GM21717 (cell line): Measurements from ENCODE around the gene RETREG1.
"Not testable (repeated sequence)": the region's sequence is repeated elsewhere in the genome, so short reads cannot be mapped to it uniquely, and the experiment has no call there.

Source experiments
- ATAC-seq: cut with Tn5 transposase; IDR thresholded peaks from one replicate; pipeline ENCODE4 v1.9.1; 2021; ENCODE audit warnings: mild to moderate bottlenecking, moderate library complexity; ENCODE audit not compliant: unreplicated experiment

The RETREG1 gene, protein sequence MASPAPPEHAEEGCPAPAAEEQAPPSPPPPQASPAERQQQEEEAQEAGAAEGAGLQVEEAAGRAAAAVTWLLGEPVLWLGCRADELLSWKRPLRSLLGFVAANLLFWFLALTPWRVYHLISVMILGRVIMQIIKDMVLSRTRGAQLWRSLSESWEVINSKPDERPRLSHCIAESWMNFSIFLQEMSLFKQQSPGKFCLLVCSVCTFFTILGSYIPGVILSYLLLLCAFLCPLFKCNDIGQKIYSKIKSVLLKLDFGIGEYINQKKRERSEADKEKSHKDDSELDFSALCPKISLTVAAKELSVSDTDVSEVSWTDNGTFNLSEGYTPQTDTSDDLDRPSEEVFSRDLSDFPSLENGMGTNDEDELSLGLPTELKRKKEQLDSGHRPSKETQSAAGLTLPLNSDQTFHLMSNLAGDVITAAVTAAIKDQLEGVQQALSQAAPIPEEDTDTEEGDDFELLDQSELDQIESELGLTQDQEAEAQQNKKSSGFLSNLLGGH

DNA sequence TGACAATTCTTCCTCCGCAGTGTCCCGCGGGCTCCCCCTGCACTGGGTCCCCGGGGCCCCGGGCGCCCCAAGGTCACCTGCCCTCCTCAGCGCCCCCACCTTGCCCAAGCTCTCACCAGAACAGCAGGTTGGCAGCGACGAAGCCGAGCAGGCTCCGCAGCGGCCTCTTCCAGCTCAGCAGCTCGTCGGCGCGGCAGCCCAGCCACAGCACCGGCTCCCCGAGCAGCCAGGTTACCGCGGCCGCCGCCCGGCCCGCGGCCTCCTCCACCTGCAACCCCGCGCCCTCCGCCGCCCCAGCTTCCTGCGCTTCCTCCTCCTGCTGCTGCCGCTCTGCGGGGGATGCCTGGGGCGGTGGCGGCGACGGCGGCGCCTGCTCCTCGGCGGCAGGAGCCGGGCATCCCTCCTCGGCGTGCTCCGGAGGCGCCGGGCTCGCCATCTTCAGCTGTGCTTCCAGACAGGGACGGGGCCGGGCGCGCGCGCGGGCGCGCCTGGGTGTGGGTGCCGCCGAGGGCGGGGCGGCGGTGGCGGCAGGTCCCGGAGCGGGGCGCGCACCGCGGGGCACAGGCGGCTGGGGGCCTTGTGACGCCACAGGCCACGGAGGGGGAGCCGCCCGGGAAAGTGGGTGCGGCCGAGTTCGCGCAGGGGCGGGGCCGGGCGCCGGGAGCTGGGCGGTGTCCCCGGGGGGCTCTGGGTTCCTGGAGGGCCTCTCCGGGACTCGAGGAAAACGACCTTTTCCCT lies at the start of gene RETREG1:
Gene RETREG1, minus strand, starts transcription at position 462 of the 738 bp plus-strand sequence. Its CDS starts 26 bp downstream, at position 436.
- ATAC-seq, result peak; percentile 72

DNA sequence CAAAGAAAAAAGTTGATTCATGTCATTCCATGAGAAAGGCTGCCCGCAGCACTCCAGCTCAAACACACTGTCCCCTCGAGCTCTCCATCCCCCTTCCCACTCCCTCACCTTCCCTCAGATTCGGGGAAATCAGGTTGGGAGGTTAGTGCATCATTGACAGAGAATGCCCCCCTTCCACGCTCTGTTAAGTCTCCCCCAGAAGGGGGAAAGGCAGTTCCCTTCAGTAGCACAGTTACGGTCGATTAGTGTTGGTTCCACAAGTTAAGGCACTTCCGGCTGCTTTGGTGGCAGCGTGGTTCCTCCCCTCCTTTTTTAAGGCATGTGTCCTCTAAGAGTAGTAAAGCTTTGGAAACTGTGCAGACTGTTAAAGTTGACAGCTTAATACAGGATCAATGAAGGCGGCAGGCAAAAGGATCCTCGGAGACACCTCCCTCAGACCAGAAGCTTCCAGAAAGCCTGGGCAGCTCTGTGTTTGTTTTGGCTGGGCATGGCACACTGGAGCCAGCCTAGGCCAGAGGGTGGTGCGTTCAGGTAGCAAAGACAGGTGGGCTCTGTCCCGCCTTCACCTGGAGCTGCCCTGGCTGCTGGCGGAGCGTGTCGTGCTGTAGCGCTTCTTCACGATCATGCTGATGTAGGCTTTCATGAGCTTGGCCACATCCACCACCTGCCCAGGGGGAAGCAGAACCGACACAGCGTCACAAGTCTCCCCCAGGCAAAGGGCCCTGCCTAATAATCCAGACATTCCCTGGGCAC lies 49.5 kb upstream of the RETREG1 start:
- ATAC-seq, result no peak

DNA sequence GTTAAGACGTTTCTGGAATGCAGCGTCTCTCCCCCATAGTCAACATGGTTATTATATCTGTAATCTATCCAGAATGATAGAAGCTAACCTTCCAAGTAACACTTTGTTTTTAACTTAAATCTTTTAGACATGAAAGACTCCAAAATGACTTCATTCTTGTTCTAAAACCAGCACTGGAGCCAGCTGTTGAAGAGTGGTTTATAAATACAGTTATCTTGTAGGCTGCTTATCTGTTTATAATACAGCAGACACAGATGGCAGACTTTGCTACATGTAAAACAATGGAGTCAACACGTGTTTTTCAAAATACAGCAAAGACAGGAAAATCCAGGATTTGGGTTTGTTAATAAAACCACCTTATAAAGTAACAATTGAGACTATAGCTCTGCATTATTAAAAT lies 48.8 kb upstream of the RETREG1 start:
- ATAC-seq, result no peak

DNA sequence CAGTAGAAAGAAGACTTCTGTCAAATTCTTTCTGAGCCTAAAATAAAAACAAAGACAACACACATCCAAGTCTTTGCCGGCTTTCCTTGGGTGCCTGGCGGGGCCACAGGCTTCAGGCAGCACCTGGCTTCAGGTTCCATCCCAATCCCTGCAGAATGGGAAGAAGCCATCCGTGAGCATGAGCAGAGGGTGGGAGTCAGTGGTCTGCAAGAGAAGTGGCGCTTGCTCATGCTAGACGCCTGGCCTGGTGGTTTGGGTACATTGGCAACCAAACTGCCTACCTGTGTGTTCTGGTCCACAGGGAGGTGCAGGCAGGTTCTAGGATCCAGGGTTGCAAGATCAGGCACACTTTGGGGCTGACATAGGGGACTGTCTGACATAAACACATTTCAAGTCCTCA lies 47.6 kb upstream of the RETREG1 start:
- ATAC-seq, result no peak

DNA sequence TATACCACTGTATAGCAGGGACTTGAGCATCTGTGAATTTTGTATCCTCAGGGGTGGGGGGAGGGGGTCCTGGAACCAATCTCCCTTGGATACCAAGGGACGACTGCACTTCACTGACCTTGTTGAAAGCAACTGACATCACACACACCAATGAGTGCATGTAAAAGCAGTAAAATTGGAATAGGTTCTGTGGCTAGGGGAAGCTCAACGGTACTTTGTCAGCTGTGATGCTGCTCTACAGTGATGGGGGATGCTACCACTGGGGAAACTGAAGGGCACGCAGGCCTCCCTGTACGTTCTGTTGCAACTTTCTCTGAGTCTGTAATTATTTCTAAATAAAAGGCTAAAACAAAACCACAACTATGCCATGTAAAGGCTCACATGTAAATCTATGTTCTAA lies 47.0 kb upstream of the RETREG1 start:
- ATAC-seq, result no peak

DNA sequence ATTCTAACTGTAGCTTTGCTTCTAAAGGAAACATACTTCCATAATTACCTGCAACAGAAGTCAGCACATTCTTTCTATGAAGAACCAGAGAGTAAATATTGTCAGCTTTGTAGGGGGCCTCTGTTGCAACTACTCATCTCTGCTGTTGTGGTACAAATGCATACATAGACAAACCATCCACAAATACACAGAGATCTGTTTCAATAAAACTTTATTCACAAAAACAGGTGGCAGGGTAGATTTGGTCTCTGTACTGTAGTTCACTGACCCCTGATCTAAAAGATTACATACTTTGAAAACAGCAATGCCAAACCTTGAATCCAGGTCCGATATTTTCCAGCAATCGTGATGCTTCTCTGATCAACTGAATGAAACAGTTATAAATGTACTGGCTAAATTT lies 44.9 kb upstream of the RETREG1 start:
- no peak for ATAC-seq

DNA sequence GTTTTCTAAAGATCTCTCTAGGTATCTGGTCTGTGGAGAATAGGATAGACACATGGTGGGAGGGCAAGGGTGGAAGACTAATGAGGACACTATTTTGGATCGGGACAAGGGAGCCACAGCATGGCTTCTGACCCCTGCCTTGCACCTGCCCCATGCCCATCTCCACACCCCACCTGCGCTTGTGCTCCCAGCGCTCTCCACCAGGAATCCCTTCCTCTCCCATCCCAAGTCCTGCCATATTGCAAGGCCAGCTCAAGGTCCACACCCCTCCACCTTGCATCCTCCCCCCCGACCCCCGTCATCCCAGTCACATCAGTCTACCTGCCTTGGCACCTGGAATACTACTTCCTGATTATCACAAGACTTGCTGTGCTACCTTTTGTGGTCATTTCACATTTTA lies 44.2 kb upstream of the RETREG1 start:
- no peak for ATAC-seq

DNA sequence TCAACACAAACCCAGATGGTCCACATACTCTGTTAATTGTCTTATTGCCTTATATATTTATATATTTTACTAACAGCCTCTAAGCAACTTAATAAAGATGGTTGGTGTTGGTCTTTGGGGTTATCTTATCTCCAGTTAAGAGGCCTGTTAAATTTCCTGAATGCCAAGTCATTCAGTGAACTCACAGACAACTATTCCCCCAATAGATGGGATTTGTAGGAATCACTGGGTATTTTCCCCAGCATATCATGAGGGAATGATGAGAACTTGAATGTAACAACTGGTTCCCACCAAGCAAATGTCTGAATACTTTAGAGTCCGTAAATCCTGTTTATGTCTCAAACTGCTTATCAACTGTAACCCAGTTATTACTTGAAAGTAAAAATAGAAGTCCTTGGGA lies 42.7 kb upstream of the RETREG1 start:
- no peak for ATAC-seq

DNA sequence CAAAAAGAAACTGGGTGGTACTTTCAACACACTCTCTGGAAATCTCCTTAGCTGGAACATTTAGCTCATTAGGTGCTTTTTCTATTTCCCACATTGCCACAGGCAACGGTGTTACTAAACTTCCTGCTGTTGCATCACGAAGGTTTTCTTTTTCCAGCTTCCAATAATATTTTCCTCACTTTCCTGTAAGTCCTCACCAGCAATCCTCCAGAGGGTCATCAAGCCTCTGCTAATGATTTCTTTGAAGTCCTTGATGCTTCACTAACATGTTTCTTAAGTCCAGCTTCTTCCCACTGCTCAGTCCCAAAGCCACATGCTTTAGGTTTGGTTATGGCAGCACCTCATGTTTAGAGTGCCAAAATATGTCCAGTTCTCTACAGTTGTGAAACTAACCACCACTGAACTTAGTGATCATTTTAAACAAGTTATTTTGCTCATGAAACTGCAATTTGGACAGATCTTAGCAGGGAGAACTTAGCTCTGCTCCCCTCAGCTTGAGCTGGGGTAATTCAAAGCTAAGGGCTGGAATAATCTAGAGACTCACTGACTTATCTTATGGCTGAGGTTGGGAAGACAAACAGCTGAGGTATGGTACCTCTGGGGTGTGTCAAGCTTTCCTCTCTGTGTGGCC lies 39.9 kb upstream of the RETREG1 start:
- no peak for ATAC-seq

DNA sequence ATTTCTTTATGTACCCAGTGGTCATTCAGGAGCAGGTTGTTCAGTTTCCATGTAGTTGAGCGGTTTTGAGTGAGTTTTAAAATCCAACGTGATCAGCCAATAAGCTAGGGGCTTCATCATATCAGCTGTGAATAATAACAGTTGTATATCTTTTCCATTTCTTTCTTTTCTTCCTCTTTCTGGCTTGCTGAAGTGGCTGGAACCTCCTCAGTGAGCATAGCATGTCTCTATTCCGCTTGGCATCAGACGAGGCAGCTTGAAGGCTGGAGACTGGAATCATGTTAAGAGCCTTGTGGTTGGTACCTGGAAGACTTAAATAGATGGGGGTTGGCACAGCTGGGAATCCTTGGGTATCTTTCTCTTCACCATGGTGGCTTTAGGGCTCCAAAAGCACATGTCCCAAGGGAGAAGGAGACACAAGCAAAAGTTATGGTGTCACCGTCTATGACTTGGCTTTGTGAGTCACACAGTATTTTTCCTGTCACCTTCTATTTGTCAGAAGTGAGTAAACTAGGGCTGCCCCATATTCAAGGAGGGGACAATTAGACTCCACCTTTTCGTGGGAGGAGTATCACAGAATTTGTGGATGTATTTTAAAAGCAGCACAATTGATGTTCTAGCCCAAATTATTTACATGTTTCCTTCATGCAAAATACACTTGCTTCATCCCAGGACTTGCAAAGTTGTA lies 38.0 kb upstream of the RETREG1 start:
- no peak for ATAC-seq

DNA sequence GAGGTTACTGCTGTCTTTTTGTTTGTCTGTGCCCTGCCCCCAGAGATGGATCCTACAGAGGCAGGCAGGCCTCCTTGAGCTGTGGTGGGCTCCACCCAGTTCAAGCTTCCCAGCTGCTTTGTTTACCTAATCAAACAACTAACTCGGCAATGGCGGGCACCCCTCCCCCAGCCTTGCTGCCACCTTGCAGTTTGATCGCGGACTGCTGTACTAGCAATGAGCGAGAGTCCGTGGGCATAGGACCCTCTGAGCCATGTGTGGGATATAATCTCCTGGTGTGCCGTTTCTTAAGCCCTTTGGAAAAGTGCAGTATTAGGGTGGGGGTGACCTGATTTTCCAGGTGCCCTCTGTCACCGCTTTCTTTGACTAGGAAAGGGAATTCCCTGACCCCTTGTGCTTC lies 31.9 kb upstream of the RETREG1 start:
- not testable (repeated sequence) for ATAC-seq

DNA sequence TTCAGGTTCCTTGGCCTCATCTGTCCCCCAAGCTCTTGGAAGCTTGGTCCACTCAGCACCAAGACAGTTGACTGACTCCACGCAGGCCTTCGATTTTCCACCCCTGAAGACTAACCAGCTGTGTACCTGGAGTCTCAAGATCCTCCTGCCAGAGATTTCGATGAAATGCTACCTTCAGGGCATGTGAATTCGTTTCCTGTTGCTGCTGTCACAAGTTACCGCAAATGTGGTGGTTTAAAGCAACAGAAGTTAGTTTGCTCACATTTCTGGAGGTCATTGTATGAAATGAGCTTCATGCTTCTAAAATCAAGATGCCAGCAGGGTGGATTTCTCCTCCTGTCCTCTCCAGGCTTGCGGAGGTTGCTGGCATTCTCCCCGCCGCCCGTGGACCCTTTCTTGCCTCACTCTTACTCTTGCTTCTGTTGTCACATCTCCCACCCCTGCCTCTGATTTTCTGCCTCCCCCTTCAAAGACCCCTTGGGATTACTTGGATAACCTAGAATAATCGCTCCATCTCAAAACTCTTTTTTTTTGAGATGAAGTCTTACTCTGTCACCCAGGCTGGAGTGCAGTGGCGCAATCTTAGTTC lies 27.6 kb upstream of the RETREG1 start:
- ATAC-seq, result no peak

DNA sequence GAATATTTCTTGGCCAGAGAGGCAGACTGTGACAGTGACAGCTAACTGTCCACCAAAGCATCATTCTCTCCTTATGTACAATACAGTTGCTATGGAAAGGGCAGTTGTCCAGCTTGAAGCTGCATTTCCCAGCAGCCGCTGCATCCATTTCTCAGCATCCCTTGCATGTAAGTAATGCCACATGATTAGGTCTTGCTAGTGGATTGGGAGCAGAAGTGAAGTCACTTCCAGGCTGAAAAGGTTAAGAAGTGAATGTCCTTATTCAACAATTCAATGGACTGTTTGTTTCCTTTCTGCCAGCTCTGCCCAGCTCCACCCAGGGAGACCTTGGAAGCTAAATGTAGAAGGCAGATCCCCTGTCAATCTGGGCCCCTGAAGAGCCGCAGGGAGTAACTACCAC lies 26.1 kb upstream of the RETREG1 start:
- no peak for ATAC-seq

DNA sequence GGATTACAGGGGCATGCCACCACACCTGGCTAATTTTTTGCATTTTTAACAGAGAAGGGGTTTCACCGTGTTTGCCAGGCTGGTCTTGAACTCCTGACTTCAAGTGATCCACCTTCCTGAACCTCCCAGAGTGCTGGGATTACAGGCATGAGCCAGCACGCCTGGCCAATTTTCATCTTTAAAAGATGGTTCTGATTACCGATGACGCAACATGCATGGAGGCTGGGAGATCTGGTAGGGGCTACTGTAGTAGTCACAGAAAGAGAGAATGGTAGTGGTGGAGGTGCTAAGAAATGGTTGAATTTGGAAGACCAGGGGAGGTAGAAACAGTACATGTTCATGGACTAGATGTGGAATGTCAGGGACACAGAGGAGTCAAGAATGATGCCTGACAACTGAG lies 22.4 kb upstream of the RETREG1 start:
- ATAC-seq, result no peak

DNA sequence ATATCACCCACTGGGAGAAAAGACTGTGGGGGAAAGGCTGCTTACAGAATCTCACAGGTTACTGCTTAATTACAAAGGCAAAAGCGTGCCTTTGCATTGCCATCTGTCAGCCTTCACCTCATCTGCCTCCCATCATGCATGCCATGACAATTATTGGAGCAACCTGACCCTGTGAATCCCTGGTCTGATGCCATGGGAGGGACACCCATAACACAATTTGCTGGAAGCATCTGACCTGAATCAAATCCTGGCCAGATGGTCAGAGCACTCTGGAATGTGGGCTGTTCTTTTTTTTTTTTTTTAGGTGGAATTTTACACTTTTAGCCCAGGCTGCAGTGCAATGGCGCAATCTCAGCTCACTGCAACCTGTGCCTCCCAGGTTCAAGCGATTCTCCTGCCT lies 11.6 kb upstream of the RETREG1 start:
- ATAC-seq, result no peak

DNA sequence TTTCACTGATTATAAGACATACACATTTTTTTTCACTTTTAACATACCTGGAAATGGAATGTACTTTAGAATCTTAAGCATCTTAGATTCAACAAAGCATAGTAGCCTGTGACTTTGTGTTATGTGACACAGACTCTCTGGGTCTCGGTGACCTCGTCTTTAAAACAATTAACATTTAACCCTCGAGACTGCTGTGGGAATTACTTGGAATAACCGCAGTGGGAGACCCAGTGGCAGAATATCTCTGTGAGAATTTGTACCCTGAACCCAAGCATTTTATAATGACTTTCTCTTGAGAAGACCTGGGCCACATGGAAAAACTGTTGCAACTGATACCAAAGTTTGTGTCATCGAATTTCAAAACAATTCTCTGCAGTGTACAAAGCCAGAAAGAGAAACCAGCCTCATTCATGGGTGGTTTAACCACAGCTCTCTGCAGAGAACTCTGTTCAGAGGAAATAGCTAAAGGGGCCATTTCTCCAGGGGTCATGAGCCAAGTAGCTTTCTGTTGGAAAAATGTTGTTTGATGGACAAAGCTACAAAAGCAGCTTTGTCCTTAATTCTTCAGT lies 10.0 kb upstream of the RETREG1 start:
- peak; percentile 72 for ATAC-seq

DNA sequence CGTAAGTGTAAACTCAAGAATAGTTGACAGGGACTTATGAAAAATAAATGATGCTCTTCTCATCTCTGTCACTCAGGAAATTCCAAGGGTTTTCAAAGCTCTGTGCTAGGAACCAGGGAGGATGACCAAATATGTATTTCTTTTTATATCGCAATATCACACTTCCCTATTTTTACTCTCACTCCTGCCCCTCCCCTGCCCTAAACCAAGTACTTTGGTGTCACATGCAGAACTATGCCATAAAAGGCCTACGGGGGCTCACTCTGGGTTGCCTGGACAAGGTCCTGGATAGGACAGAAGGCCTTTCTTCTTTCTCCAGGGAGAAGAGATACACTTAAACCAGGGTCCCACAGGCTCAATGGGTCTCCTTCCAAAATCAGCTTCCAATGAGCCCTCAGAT lies 8.3 kb upstream of the RETREG1 start:
- ATAC-seq, result no peak

DNA sequence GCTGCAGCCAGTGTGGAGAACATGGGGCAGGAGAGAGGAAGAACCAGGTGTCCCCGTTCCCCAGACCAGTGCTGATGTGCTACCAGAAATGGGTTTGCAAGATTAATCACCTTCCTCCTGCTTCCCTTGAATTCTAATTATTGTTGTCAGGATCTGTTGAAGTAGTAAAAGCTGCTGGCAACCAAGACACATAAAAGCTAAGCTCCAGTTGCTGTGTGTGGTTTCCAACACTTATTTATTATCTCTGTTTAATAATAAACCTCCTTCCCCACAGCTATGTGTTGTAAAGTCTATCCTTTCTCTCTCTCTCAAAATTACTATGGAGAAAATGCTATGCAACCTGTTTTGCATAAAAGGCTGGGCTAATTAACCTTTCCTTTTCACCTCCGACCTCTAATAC lies 2.3 kb upstream of the RETREG1 start:
- no peak for ATAC-seq

DNA sequence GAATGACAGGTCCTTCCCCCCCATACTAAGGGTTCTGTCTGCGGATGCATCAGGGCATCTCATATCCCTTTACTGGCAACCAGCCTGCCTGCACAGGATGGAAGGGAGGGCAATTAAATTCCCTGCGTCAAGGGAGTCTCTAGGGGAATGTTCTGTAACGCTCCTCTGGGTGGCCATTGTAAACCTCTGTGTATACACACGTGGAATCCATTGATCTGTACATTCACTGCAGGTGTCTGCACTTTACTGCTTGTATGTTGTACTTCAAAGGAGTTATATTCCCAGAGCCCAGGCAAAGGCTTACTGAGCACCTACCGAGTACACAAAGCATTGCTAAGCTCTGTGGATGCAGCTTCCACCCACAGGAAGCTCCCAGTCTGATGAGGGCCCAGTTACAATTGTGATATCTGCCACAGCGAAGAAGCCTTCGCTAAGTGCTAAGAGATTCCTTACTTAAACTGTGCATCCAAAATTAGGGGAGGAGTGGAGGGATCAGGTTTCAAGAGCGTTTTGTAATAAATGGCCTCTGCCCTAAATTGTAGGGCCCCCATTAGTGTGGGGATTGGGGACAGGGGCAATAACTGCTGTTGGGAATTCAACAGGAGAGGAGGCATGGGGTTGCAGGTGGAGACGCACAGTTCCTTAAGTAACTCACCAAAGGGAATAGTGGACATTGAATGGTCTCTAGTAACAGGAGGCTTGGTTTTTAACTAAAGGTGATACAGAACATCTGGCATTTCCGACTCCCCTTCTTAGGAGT lies 1.5 kb upstream of the RETREG1 start:
- ATAC-seq, result no peak
